ENCODE results near the gene MAP1B.

GRCh38 chr5:72107131-72107900 is at the start of gene MAP1B:
- TF ChIP-seq NR3C1 (IDR thresholded peaks at IDR 0.05) (no peak), CTCF (IDR thresholded peaks at IDR 0.05) (no peak), JUNB (IDR thresholded peaks at IDR 0.05) (no peak), PHF8 (IDR thresholded peaks at IDR 0.05; ENCODE audit: borderline replicate concordance, low read depth) (no peak; the same call in 1 of the 2 replicates), POLR2A (IDR thresholded peaks at IDR 0.05; ENCODE audit: low read length) (peak; percentile 92), JUN (IDR thresholded peaks at IDR 0.05) (peak; percentile 81 to 86), CHD2 (IDR thresholded peaks at IDR 0.05; ENCODE audit: low read length, partially characterized antibody) (no peak), MAX (IDR thresholded peaks at IDR 0.05) (peak; percentile 25; the same call in 1 of the 2 replicates), KDM1A (IDR thresholded peaks at IDR 0.05; ENCODE audit: low read depth) (no peak), ZSCAN20 (CRISPR knock-in tag; IDR thresholded peaks at IDR 0.05) (no peak), CEBPB (IDR thresholded peaks at IDR 0.05) (no peak), RFX5 (IDR thresholded peaks at IDR 0.05) (no peak), HMGXB4 (CRISPR knock-in tag; IDR thresholded peaks at IDR 0.05; ENCODE audit: borderline replicate concordance) (no peak)
